OCI-LY3 (cell line): ENCODE results near the gene IGFL4.

Experiments used
- H2AFZ ChIP-seq: fragments of 200-600, 300-600 bp; shearing (Covaris generic); 2 replicates; pipeline ENCODE4 v1.6.0; 2014; ENCODE audit warnings: antibody characterized with exemption, low read depth, low read length
- H3K27ac ChIP-seq: fragments of 200-600, 300-600 bp; sonication (generic); 2 replicates; pipeline ENCODE4 v1.5.1; 2014; ENCODE audit warnings: mild to moderate bottlenecking, low read length, moderate library complexity, mixed read lengths
- H3K27me3 ChIP-seq: fragments of 200-600, 300-600 bp; sonication (generic); 2 replicates; pipeline ENCODE4 v1.6.1; 2014; ENCODE audit warnings: low read depth, low read length, mixed read lengths
- H3K36me3 ChIP-seq: fragments of 200-600, 300-600 bp; sonication (generic); replicated peaks from 2 replicates; pipeline ENCODE3; 2014; ENCODE audit warnings: low read depth, low read length, mixed read lengths
- H3K4me1 ChIP-seq: fragments of 300-600, 200-600 bp; sonication (generic); 2 replicates; pipeline ENCODE4 v1.6.1; 2014; ENCODE audit warnings: low read length, mixed read lengths
- H3K4me2 ChIP-seq: fragments of 200-600, 300-600 bp; sonication (generic); 2 replicates; pipeline ENCODE4 v1.6.1; 2014; ENCODE audit warnings: low read length, mixed read lengths
- H3K4me3 ChIP-seq: fragments of 300-600, 200-600 bp; sonication (generic); 2 replicates; pipeline ENCODE4 v1.5.1; 2014; ENCODE audit warnings: antibody characterized with exemption, mild to moderate bottlenecking, low read length, moderate library complexity
- H3K79me2 ChIP-seq: fragments of 300-600, 200-600 bp; shearing (Covaris generic); 2 replicates; pipeline ENCODE4 v1.6.1; 2014; ENCODE audit warnings: mild to moderate bottlenecking, low read length, mixed read lengths
- H3K9ac ChIP-seq: fragments of 300-600, 200-600 bp; shearing (Covaris generic); 2 replicates; pipeline ENCODE4 v1.6.0; 2014; ENCODE audit warnings: mild to moderate bottlenecking, low read length, moderate library complexity
- H3K9me3 ChIP-seq: fragments of 200-600, 300-600 bp; shearing (Covaris generic); 2 replicates; pipeline ENCODE4 v1.6.1; 2014; ENCODE audit warnings: low read length, mixed read lengths; ENCODE audit not compliant: insufficient read depth
- H4K20me1 ChIP-seq: fragments of 200-600, 300-600 bp; sonication (generic); 2 replicates; pipeline ENCODE4 v1.6.1; 2016; ENCODE audit warnings: low read length, mixed read lengths; ENCODE audit not compliant: insufficient read depth
- EZH2phosphoT487 ChIP-seq: fragments of 200-600 bp; shearing (Covaris generic); IDR thresholded peaks from 2 replicates; pipeline ENCODE4 v1.6.1; 2018; ENCODE audit warnings: antibody characterized with exemption, mixed run types, low read depth
- TF ChIP-seq, protein P1 (sequence below): fragments of 200-600, 300-600 bp; sonication (generic); IDR thresholded peaks from 2 replicates; pipeline ENCODE4 v1.5.1; 2014; ENCODE audit warnings: antibody characterized with exemption, low read length, low read depth

The IGFL4 gene

DNA sequence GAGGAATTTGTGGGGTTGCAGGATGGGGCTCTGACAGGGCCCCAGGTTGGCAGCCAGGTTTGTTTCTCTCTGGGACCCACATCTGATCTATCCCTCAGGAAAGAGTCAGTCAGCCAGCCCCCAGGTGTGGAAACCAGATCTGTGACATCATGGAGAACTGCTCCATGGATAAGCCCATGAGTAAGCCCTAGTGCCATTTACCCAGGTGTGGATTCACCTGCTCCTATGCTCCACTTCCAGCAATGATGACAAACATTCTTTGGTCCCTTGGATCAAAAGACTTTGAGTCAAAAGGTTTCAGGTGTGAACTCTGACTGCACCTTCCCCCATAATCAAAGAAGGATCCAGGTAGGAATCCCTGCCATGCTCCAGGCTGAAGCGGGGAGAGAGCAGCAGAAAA is 26.9 kb upstream of the IGFL4 start:
- H3K9me3 ChIP-seq: no peaks in the 10 kb centered on the region
- no peak overlapping the region for H3K4me2 ChIP-seq
- H2AFZ ChIP-seq: no peak overlapping the region
- H3K79me2 ChIP-seq: no peaks in the 10 kb centered on the region
- no peak overlapping the region for H3K4me3 ChIP-seq
- peaks cover 54% of the 10 kb centered on the region for H3K27me3 ChIP-seq
- no peaks in the 10 kb centered on the region for H3K36me3 ChIP-seq
- H3K9ac ChIP-seq: no peak overlapping the region
- H3K27ac ChIP-seq: no peak overlapping the region
- no peaks in the 10 kb centered on the region for H4K20me1 ChIP-seq
- TF ChIP-seq, protein P1, sequence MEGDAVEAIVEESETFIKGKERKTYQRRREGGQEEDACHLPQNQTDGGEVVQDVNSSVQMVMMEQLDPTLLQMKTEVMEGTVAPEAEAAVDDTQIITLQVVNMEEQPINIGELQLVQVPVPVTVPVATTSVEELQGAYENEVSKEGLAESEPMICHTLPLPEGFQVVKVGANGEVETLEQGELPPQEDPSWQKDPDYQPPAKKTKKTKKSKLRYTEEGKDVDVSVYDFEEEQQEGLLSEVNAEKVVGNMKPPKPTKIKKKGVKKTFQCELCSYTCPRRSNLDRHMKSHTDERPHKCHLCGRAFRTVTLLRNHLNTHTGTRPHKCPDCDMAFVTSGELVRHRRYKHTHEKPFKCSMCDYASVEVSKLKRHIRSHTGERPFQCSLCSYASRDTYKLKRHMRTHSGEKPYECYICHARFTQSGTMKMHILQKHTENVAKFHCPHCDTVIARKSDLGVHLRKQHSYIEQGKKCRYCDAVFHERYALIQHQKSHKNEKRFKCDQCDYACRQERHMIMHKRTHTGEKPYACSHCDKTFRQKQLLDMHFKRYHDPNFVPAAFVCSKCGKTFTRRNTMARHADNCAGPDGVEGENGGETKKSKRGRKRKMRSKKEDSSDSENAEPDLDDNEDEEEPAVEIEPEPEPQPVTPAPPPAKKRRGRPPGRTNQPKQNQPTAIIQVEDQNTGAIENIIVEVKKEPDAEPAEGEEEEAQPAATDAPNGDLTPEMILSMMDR: no peak
- no peak for TF ChIP-seq EZH2phosphoT487
- H3K4me1 ChIP-seq: no peaks in the 10 kb centered on the region

DNA sequence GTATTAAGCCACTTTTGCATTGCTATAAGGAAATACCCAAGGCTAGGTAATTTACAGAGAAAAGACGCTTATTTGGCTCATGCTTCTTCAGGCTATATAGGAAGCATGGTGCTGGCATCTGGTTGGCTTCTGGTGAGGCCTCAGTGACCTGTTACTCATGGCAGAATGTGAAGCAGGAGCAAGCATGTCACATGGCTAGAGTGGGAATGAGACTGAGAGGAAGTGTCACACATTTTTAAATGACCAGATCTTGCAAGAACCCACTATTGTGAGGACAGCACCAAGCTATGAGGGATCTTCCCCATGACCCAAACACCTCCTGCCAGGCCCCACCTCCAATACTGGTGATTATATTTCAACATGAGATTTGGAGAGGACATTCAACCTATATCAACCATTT is 25.7 kb upstream of the IGFL4 start:
- Histone ChIP-seq H2AFZ (no peak overlapping the region), H3K4me2 (no peak overlapping the region), H4K20me1 (no peaks in the 10 kb centered on the region), H3K27me3 (peaks cover 49% of the 10 kb centered on the region), H3K36me3 (no peaks in the 10 kb centered on the region), H3K9ac (no peak overlapping the region), H3K79me2 (no peaks in the 10 kb centered on the region), H3K27ac (no peak overlapping the region), H3K4me3 (no peak overlapping the region), H3K4me1 (no peaks in the 10 kb centered on the region), H3K9me3 (no peaks in the 10 kb centered on the region)
- TF ChIP-seq, protein P1: no peak
- no peak for TF ChIP-seq EZH2phosphoT487

DNA sequence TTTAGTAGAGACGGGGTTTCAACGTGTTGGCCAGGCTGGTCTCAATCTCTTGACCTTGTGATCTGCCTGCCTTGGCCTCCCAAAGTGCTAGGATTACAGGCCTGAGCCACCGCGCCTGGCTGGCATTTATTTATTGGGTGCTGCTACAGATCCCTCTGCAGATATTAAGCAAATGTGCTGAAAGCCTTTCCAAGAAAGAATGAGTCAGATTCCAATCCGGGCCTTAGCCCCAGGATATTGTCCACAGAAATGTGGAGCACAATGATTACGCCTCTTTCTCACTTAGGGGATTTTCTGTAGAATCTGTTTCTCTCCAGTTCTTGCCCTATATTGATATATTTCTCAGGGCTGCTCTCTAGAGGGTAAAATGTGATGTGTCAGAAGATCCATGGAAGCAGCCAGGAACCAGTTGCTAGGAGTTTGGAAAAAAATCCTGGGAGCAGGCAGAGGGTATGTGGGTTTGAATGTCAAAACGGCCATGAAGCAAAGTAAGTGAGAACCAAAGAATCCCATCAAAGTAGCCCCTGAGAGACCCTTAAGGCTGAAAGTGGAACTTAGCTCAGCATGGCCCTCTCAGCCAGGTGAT is 24.8 kb upstream of the IGFL4 start:
- TF ChIP-seq, protein P1: no peak
- no peak for TF ChIP-seq EZH2phosphoT487
- H2AFZ ChIP-seq: no peak overlapping the region
- no peaks in the 10 kb centered on the region for H3K4me1 ChIP-seq
- no peak overlapping the region for H3K4me3 ChIP-seq
- no peak overlapping the region for H3K9ac ChIP-seq
- H3K79me2 ChIP-seq: no peaks in the 10 kb centered on the region
- no peaks in the 10 kb centered on the region for H4K20me1 ChIP-seq
- no peaks in the 10 kb centered on the region for H3K36me3 ChIP-seq
- no peak overlapping the region for H3K27ac ChIP-seq
- H3K4me2 ChIP-seq: no peak overlapping the region
- H3K9me3 ChIP-seq: no peaks in the 10 kb centered on the region
- peaks cover 42% of the 10 kb centered on the region for H3K27me3 ChIP-seq

DNA sequence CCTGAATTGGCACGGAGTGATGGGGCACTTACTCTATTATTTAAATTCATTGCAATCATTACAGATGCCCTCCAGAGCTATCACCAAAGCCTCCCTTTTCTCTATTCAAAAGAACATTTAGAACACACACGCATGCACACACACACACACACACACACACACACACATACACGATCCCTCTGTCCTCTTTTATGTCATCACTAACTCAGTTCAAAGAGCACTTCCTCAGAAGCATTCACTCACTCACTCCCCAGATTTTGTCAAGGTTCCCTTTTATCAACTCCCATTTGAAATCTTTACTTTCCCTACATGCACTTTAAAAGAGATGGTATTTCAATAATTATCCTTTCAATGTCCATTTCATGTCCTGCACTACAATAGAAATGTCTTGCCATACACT is 22.4 kb upstream of the IGFL4 start:
- H3K9me3 ChIP-seq: peaks cover 9% of the 10 kb centered on the region
- no peaks in the 10 kb centered on the region for H3K79me2 ChIP-seq
- no peaks in the 10 kb centered on the region for H3K36me3 ChIP-seq
- H2AFZ ChIP-seq: no peak overlapping the region
- no peak overlapping the region for H3K27ac ChIP-seq
- H4K20me1 ChIP-seq: no peaks in the 10 kb centered on the region
- no peak for TF ChIP-seq EZH2phosphoT487
- TF ChIP-seq, protein P1: no peak
- no peak overlapping the region for H3K4me3 ChIP-seq
- H3K4me1 ChIP-seq: no peaks in the 10 kb centered on the region
- H3K27me3 ChIP-seq: peaks cover 45% of the 10 kb centered on the region
- H3K9ac ChIP-seq: no peak overlapping the region
- H3K4me2 ChIP-seq: no peak overlapping the region
